Measurements from ENCODE around the gene NIP7.

Gene NIP7

DNA sequence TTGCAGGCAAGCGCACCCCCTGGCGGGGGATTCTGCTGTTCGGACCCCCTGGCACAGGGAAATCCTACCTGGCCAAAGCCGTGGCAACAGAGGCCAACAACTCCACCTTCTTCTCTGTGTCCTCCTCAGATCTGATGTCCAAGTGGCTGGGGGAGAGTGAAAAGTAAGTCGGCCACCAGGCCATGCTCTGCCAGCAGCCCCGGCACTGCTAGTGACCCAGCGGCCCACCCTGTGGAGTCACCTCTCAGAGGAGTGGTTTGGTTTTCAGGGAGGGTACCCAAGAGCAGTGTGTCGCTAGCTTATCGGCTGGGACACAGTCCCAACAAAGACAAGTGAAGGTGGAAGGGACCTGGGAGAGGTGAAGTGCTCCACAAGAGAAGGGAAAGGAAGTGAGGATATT is 20.2 kb upstream of the NIP7 start:
- DNase-seq = peak; percentile 9

DNA sequence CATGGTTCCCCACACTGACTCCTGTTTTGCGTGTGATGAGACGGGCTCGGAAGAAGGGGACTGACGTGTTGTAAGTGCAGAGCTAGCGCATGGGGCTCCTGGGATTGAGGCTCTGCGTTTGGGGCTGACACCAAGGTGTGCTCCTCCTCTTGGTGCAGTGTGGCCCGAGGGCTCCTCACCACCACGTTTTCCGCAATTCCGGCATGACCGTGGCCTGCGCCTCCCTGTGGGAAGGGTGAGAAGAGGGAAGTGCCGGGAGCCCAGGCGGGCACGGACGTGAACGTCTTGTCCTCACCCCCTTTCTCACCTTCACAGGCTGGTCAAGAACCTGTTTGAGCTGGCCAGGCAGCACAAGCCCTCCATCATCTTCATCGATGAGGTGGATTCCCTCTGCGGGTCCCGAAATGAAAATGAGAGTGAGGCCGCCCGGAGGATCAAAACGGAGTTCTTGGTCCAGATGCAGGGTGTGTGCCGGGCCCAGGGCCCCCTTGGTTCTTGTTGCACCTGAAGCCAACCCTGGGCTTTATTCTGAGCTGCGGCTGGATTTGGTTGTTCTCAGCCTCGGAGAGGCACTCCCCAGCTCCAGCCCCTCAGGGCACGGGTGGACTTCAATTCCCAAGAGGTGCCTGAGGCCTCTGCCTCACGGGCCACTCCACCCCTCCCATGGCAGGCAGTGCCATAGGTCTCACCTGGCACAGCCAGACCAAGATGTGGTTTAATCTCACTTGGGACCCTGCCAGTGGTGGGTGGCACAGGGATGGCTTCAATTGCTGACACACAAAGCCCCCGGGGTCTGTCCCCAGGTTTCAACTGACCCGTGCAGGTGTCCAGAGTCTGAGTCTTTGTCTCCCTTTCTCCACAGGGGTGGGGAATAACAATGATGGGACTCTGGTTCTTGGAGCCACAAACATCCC is 19.5 kb upstream of the NIP7 start:
- no peak for DNase-seq

DNA sequence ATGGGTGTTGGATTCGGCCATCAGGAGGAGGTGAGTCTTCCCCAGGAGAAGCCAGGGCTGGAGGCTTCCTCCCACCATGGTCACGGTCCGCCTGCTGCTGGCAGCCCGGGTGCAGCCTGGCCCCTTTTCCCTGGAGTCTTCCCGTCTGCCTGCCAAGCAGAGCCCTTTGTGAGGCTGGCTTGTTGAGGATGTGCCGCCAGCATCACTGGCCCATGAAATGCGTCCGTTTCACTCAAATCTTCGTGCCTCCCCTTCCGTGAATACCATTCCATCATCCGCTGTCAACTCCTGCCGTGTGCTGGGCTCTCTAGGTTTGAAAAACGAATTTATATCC is 18.9 kb upstream of the NIP7 start:
- DNase-seq = no peak

DNA sequence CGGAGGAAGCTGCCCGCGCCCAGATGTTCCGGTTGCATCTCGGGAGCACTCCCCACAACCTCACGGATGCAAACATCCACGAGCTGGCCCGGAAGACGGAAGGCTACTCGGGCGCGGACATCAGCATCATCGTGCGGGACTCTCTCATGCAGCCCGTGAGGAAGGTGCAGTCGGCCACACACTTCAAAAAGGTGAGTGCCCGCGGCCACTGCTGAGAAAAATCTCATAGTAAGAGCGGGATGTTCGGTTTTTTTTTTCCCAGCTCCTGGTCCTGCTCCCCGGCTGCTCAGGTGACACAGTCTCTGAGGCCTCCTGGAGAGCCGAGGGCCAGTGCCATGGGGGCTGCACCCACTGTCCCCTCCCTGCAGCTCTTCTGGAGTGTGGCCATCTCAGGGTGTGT is 18.5 kb upstream of the NIP7 start:
- no peak for DNase-seq

DNA sequence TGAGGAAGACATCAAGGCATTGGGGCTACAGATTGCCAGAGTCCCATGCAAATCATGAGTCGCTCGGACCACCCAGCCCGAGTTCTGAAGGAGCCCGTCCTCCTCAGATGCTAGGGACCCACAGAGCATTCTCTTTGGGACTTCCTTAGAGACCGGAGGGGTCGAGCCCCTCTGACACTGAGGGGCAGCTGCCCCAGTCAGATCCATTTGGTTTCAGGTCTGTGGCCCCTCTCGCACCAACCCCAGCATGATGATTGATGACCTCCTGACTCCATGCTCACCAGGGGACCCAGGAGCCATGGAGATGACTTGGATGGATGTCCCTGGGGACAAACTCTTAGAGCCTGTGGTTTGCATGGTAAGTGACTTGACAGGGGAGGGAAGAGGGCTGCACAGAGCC is 17.2 kb upstream of the NIP7 start:
- no peak for DNase-seq

DNA sequence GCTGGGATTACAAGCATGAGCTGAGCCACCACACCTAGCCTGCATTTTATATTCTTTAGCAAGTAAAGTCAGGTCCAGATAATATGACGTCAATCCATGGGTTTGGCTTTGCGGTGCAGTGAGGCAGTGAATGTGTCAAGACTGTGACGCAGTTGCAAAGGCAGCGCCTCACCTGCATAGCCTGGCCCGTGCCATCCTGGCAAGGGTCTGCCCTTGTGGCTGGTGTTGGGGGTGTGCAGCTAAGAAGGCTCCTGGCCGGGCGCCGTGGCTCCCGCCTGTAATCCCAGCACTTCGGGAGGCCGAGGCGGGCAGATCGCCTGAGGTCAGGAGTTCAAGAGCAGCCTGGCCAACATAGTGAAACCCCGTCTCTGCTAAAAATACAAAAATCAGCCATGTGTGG is 16.2 kb upstream of the NIP7 start:
- DNase-seq = no peak

DNA sequence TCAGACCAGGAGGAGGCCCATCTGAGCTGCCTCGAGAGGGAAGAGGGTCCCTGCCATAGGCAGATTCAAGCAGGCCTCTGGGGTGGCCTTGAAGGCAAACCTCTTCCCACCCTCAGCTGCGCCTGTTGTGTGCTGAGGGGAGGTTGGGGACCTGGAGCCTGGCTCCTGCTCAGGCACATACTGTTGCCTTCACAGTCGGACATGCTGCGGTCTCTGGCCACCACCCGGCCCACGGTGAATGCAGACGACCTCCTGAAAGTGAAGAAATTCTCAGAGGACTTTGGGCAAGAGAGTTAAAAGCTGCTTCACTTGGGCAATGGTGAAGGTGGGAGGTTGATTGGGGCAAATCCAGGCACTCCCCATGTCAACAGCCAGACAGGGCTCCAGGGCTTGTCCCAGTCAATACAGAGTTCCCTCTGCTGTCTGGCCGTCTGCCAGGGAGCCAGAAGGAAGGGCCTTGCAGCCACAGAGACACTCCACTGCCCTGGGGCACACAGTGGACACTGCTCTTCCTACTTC is 15.5 kb upstream of the NIP7 start:
- no peak for DNase-seq

DNA sequence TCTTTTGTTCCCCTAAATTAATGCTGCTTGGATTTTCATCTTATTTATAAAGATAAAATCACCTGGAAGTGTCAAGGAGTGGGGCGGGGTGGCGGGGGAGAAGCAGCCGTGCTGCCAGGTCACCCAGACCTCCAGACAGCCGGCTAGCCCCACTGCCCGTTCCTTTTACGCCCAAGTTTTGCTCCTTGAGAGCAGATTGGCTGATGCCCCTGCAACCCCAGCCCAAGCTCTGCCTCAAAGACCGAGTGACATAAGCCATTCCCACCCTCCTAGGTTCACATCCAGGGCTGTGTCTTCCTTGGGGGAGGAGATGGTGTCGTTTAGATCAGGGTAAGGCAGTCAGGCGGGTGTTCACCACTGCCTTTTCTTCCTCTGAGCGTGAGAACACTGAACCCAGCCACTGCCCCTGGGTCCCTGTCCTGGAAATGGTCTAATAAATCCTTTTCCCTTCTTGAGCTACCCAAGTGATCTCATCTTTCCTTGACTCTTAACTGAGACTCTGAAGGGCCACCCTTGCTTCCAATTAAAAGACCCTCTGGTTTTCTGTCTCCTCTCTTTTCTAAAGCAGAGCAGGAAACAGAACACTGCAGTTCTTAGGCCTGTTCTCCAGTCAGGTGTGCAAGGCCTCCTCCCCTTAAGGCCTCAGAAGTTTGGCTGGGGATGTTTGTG is 14.9 kb upstream of the NIP7 start:
- no peak for DNase-seq

DNA sequence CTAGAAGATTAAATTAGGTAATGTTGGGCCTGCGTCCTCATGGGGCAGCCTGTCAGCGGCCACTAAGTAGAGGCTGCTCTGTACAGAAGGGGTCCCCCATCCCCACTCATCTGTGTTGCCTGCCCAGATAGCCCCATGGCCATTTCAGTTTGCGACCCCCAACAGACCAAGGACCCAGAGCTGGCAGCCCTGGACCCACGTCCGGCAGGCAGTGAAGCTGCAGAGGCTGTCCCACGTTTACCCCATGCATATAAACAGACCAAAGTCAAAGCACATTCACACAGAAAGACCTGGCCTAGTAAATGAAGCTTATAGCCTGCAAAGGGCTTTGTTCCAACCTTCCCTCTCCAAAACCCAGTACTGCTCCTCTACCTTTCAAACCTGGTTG is 13.8 kb upstream of the NIP7 start:
- DNase-seq = no peak

DNA sequence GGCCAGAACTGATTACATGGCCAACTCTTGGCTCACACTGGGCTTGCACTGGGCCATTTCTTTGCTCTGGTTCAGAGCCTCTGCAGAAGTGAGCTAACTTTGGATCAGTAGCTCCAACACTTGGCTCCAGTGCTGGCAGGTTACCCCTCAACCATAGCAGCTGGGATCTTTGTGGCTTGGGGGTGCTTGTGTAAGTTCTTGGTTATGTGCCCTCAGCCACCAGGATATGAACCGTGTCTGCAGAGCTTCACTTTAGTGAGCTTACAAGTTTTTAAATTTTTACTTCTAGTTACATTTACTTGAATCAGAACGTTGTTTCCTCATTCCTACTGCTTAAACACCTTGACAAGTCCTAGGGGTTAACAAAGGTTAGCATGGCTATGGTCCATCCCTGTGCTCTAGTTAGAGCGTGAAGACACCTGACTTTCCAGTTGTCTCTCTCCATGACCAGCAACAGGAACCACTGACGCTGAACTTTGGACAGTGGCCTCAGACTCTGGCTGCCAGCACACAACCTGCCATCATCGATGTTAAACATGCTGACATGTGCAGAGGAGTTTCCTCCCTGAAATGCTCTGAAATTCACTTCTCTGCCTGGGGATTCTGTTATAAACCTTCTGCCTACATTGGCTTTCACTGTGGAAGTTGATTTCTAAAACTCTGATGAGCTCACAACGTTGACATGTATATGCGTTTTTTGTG is 13.2 kb upstream of the NIP7 start:
- no peak for DNase-seq

DNA sequence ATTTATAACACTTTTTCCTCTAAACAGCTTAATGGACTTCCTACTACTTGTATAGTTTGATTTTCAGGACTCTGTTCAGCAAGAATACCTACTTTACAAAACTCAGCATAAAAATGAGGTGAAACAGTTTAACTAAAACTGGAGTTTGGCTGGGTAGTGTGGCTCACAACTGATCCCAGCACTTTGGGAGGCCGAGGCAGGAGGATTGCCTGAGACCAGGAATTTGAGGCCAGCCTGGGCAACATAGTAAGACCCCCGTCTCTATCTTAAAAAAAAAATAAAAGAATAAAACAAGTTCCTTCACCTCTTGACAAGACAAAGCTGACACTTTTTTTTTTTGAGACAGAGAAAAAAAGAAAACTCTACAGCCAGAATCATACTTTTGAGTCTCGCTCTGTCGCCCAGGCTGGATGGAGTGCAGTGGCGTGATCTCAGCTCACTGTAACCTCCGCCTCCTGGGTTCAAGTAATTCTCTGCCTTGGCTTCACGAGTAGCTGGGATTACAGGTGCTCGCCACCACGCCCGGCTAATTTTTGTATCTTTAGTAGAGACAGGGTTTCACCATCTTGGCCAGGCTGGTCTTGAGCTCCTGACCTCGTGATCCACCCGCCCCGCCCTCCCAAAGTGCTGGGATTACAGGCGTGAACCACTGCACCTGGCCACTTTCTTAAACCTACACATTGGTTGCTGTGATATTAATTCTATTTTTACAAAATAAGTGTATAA is 11.8 kb upstream of the NIP7 start:
- DNase-seq = no peak

DNA sequence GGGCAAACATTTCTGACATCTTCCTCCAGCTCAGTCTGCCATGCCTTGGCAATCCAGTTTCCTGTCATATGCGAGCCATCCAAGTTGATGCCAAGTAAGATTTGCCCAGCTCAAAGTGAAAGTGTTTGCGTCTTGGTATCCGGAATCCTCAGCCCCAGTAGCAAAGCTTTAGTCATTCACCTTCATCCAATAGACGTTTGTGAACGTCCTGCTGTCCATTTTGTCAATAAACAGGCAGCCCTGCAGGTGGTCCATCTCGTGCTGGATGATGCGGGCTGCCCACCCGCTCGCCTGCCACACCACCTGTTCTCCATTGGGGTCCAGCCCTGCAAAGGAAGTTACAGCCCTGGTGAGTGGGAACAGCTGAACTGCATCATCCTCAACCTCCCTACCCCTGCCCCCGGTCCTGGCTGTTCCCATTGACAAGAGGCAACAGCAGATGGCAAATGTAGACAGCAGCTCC is 10.7 kb upstream of the NIP7 start:
- DNase-seq = no peak

DNA sequence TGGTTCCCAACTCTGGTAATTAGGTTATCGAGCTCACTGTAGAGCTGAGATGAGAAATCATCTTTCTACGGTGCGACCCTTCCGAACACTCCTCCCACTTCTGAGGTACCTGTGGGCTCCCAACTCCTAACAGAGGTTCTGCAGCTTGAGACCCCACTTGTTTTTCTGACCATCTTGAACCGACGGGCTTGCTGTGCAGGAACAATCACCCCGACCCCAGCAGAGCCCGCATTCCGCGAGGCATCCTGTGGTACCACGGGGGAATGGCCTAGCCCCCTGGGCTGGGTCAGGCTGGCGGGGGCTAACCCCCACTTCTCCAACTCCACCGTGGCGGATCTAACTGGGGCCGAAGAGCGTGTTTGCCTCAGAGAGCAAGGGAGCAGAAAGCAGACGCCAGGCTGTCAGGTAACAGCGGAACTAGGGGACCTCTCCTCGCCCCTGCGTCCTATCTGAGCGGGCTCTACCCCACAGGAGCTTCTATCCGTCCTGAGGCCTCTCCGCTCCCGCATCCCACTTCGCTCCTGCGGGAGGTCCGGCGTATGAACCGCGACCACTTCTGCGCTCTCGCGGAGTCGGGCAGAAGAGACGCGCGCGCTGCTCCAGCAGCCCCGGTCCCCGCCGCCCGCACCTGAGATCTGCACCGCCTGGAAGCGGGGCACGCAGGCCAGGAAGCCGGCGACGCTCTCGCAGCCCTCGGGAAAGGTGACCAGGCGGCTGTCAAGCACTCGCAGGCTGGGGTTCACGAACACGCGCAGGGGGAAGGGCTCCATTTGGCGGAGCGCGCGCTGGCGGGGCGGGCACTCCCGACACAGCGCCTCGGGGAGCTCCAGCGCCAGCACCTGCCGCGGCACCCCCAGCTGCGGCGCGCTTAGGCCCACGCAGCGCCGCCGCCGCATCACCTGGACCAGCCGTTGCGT is 9.9 kb upstream of the NIP7 start:
- no peak for DNase-seq

DNA sequence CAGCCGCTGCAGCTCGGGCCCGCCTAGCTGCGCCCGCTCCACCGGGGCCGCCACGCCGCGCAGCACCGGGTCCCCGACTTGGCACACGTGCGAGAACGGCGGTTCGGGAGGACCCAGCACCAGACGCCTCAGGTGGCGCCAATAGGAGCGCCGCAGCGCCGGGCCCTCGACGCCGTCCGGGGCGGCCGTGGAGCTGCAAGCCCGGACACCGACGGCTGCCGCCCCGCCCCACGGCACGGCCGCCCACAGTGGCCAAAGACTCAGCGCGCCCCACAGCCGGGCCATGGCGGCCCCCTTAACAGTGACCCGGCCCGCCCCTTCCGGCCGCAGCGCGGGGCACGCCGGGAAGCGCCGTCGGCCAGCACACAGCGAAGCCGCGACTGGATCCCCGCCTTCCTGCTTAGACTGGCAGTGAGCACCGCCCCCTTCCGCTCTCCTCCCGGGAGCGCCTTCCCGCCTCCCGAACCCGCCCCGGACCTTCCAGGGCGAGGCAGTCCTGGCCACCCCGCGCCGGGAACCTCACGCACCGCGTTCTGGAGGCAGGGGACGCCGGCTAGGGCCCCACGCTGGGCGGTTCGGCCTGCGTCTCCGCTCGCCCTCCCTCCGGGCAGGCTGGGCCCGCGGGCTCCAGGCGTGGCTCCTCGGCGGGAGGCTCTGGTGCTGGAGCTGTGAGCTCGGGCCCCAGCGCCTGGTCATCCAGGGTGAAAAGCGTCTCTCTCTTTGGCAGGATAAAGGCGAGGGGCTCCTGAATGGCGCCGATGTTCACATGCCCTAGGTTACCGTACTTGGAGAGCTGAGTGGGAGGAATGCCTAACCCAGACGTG is 9.1 kb upstream of the NIP7 start, which contains the start of gene PDF:
Gene PDF, minus strand, starts transcription at position 303 of the 824 bp plus-strand sequence. Its CDS starts 18 bp downstream, at position 285.
- peak; percentile 83 for DNase-seq

DNA sequence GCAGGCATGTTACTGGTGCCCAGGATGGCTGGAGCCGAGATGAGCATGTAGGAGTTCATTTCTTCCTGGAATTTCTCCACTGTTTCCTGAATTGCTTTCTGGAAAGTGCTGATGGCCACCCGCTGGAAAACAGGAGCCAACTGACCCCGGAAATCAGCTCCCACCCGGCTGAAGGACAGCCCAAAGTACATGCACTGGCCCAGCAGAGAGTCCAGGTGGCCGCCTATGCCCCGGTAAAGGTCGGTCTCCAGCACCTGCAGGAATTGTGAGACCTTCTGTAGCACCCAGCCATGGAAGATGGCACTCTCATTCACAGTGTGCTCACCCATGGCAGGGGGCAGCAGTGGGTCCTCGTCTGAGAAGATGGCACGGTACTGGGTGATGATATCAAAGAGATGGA is 4.9 kb upstream of the NIP7 start:
- DNase-seq = no peak

DNA sequence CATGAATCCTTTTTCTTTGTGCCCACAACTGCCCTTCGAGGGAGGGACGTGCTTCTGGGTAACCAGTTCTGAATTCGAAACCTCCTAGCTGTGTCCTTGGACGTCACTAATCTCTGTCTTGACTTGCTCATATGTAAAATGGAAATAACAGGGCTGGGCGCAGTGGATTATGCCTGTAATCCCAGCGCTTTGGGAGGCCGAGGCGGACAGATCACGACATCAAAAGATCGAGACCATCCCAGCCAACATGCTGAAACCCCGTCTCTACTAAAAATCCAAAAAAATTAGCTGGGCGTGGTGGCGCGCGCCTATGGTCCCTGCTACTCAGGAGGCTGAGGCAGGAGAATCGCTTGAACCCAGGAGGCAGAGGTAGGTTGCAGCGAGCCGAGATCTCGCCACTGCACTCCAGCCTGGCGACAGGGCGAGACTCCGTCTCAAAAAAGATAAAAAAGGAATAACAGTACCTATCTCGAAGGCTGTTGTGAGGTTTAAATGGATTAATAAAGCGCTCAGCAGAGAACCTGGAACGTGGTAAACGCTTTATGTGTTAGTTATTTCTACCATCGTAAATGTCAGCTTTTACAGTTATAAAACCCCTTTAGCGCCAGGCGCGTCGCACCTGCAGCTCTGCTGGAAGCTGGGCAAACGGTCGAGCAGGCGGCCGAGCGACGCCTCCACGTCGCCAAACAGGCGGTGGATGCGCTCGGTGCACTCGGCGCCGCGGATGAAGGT is 849 bp upstream of the NIP7 start:
- no peak for DNase-seq

DNA sequence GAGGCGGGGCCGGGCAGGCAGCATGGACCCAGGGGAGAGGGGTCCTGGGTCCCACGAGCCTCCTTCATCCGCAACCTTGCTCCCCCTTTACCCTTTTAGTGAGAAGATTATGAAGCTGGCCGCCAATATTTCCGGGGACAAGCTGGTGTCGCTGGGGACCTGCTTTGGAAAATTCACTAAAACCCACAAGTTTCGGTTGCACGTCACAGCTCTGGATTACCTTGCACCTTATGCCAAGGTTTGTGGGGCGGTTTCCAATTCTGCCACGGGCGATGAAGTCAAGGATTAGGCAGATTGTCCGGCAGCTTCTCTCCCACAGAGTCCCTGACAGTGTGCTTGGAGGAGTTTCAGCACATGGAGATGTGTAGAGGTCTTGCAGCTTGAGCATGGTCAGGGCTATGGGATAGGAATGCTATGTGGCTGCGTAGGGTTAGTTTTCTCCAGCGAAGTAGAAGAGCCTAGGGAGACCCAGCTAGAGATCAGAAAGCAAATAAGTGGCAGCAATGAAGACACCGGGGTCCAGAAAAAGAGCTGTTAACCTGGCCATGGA is 598 bp downstream of the NIP7 start:
- no peak for DNase-seq

DNA sequence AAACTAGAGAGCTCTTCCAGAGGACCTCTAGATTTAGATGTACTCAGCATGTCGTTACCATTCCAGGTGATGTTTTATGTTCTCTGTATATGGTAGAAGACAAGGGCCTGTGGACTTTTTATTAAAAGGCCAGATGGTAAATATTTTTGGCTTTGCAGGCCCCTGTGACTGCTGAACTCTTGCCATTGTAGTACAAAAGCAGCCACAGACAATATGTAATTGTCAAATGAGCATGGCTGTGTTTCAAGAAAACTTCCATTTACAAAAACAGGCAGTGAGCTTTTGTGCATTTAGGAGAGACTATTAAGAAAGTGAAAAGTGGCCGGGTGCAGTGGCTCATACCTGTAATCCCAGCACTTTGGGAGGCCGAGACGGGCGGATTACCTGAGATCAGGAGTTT is 4.6 kb downstream of the NIP7 start:
- DNase-seq = no peak

DNA sequence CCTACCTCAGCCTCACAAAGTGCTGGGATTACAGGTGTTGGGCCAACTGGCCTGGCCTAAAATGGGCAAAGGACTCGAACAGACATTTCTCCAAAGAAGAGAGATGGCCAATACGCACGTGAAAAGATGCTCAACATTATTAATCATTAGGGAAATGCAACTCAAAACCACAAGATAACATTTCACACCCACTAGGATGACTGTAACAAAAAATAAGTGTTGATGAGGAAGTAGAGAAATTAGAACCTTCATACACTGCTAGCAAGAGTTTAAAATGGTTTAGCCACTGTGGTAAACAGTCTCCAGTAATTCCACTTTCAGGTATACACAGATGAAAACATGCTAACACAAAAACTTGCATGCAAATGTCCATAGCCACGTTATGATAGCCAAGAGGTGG is 6.4 kb downstream of the NIP7 start:
- no peak for DNase-seq

DNA sequence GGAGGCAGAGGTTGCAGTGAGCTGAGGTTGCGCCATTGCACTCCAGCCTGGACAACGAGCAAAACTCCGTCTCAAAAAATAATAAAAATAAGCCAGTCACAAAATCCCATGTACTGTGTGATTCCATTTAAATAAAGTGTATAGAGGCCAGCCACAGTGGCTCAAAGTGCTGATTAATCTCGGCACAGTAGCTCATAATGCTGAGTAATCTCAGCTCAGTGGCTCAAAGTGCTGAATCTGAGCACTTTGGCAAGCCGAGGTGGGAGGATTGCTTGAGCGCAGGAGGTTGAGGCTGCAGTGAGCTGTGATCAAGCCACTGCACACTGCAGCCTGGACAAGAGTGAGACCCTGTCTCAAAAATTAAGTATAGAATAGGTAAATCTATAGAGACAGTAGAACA is 7.1 kb downstream of the NIP7 start:
- DNase-seq = no peak
